Esophagus muscularis mucosa (tissue), 3 donors: ENCODE results near the gene PLXNA1.

Experiments used
- CTCF ChIP-seq, 3 experiments: fragments of 200-600 bp in 2 of 3; fragments of 450-650 bp in 1 of 3; sonication (generic) in 2 of 3; IDR thresholded peaks; one replicate each; pipeline ENCODE4 v1.5.1; 2017 to 2019; ENCODE audit warnings: antibody characterized with exemption in 3 of 3, mild to moderate bottlenecking in 2 of 3, moderate library complexity in 1 of 3
- POLR2A ChIP-seq: fragments of 450-650 bp; IDR thresholded peaks from one replicate; pipeline ENCODE4 v1.6.1; 2017; ENCODE audit warnings: antibody characterized with exemption, moderate library complexity, mild to moderate bottlenecking, low read depth

- TF ChIP-seq CTCF (IDR thresholded peaks at IDR 0.05) (no peak), POLR2A (no peak)
These were observed 38.6 kb upstream of the PLXNA1 start for GRCh38 chr3:126944089-126944965.
